Central memory CD8-positive, alpha-beta T cell (primary cell): ENCODE measurements around the gene REEP1.

Source experiments
- ATAC-seq: fragments of 150-1000 bp; cut with Tn5 transposase; replicated peaks from 2 replicates; pipeline ENCODE4 v1.10.0; 2022; ENCODE audit warnings: mild to moderate bottlenecking, moderate FRiP score, moderate number of reproducible peaks; ENCODE audit not compliant: poor library complexity, severe bottlenecking; ENCODE audit errors: extremely low read depth
- DNase-seq, 2 donors: peaks; one replicate each; pipeline ENCODE4 v3.0.0; 2021; ENCODE audit warnings: low spot score in 2 of 2
- H3K27ac Mint-ChIP-seq: one replicate; pipeline ENCODE4 v1.8.0; 2022; ENCODE audit warnings: low read depth, mild to moderate bottlenecking, moderate library complexity, mixed read lengths
- H3K27me3 Mint-ChIP-seq: one replicate; pipeline ENCODE4 v1.8.0; 2022; ENCODE audit warnings: mixed read lengths
- H3K36me3 Mint-ChIP-seq: one replicate; pipeline ENCODE4 v1.8.0; 2022; ENCODE audit warnings: mild to moderate bottlenecking, moderate library complexity, mixed read lengths; ENCODE audit not compliant: insufficient read depth
- H3K4me1 Mint-ChIP-seq: one replicate; pipeline ENCODE4 v1.8.0; 2022; ENCODE audit warnings: mixed read lengths
- H3K4me3 Mint-ChIP-seq: one replicate; pipeline ENCODE4 v1.8.0; 2022; ENCODE audit warnings: mild to moderate bottlenecking, moderate library complexity, mixed read lengths
- H3K9me3 Mint-ChIP-seq: one replicate; pipeline ENCODE4 v1.8.0; 2022; ENCODE audit warnings: mixed read lengths

The REEP1 gene

GRCh38 chr2:86284987-86285386, 52.4 kb downstream of the REEP1 start:
- Mint-ChIP-seq H3K27me3 (peaks cover 58% of the 10 kb centered on the region), H3K36me3 (no peaks in the 10 kb centered on the region), H3K4me3 (no peak overlapping the region), H3K4me1 (no peaks in the 10 kb centered on the region), H3K9me3 (no peaks in the 10 kb centered on the region), H3K27ac (no peak overlapping the region)
- no peak for DNase-seq
- no peak for ATAC-seq

- Mint-ChIP-seq H3K9me3 (no peaks in the 10 kb centered on the region), H3K4me3 (no peak overlapping the region), H3K27ac (no peak overlapping the region), H3K27me3 (peaks cover 58% of the 10 kb centered on the region), H3K4me1 (no peaks in the 10 kb centered on the region), H3K36me3 (no peaks in the 10 kb centered on the region)
- no peak for ATAC-seq
- DNase-seq = no peak
These were observed 53.0 kb downstream of the REEP1 start for GRCh38 chr2:86284401-86284841.

GRCh38 chr2:86283411-86284030, 53.9 kb downstream of the REEP1 start:
- ATAC-seq (no peak), DNase-seq (no peak)
- peaks cover 2% of the 10 kb centered on the region for H3K36me3 Mint-ChIP-seq
- no peak overlapping the region for H3K4me3 Mint-ChIP-seq
- H3K4me1 Mint-ChIP-seq = no peaks in the 10 kb centered on the region
- no peak overlapping the region for H3K27ac Mint-ChIP-seq
- H3K9me3 Mint-ChIP-seq = no peaks in the 10 kb centered on the region
- H3K27me3 Mint-ChIP-seq = peaks cover 59% of the 10 kb centered on the region

GRCh38 chr2:86281066-86281700, 56.2 kb downstream of the REEP1 start:
- ATAC-seq = no peak
- Mint-ChIP-seq H3K36me3 (peaks cover 2% of the 10 kb centered on the region), H3K27ac (no peak overlapping the region), H3K4me3 (no peak overlapping the region), H3K9me3 (no peaks in the 10 kb centered on the region), H3K4me1 (no peaks in the 10 kb centered on the region), H3K27me3 (peaks cover 56% of the 10 kb centered on the region)
- no peak for DNase-seq

GRCh38 chr2:86280191-86280667, 57.2 kb downstream of the REEP1 start:
- H3K36me3 Mint-ChIP-seq = peaks cover 2% of the 10 kb centered on the region
- ATAC-seq = no peak
- DNase-seq = no peak
- no peaks in the 10 kb centered on the region for H3K9me3 Mint-ChIP-seq
- no peak overlapping the region for H3K27ac Mint-ChIP-seq
- H3K4me1 Mint-ChIP-seq = no peaks in the 10 kb centered on the region
- H3K4me3 Mint-ChIP-seq = no peak overlapping the region
- H3K27me3 Mint-ChIP-seq = peaks cover 46% of the 10 kb centered on the region

- Mint-ChIP-seq H3K27me3 (peaks cover 18% of the 10 kb centered on the region), H3K27ac (no peak overlapping the region), H3K9me3 (peaks cover 8% of the 10 kb centered on the region), H3K4me3 (no peak overlapping the region), H3K4me1 (no peaks in the 10 kb centered on the region), H3K36me3 (peaks cover 2% of the 10 kb centered on the region)
- DNase-seq (no peak), ATAC-seq (no peak)
These were observed 61.5 kb downstream of the REEP1 start for GRCh38 chr2:86275962-86276361.

- H3K9me3 Mint-ChIP-seq = peaks cover 13% of the 10 kb centered on the region
- no peak overlapping the region for H3K27ac Mint-ChIP-seq
- H3K36me3 Mint-ChIP-seq = peaks cover 2% of the 10 kb centered on the region
- peaks cover 18% of the 10 kb centered on the region for H3K27me3 Mint-ChIP-seq
- ATAC-seq (no peak), DNase-seq (no peak)
- no peaks in the 10 kb centered on the region for H3K4me1 Mint-ChIP-seq
- H3K4me3 Mint-ChIP-seq = no peak overlapping the region
These were observed 62.0 kb downstream of the REEP1 start for GRCh38 chr2:86275384-86275799.

- ATAC-seq (no peak), DNase-seq (no peak)
- no peak overlapping the region for H3K27ac Mint-ChIP-seq
- peaks cover 13% of the 10 kb centered on the region for H3K9me3 Mint-ChIP-seq
- H3K4me1 Mint-ChIP-seq = no peaks in the 10 kb centered on the region
- H3K36me3 Mint-ChIP-seq = peaks cover 2% of the 10 kb centered on the region
- no peak overlapping the region for H3K4me3 Mint-ChIP-seq
- peaks cover 14% of the 10 kb centered on the region for H3K27me3 Mint-ChIP-seq
These were observed 62.5 kb downstream of the REEP1 start for GRCh38 chr2:86274918-86275275.

- DNase-seq = no peak
- Mint-ChIP-seq H3K4me3 (no peak overlapping the region), H3K36me3 (peaks cover 2% of the 10 kb centered on the region), H3K27ac (no peak overlapping the region), H3K4me1 (no peaks in the 10 kb centered on the region), H3K9me3 (peaks cover 13% of the 10 kb centered on the region), H3K27me3 (peaks cover 8% of the 10 kb centered on the region)
- ATAC-seq = no peak
These were observed 63.0 kb downstream of the REEP1 start for GRCh38 chr2:86274265-86274917.

GRCh38 chr2:86272111-86272510, 65.3 kb downstream of the REEP1 start:
- no peak overlapping the region for H3K4me3 Mint-ChIP-seq
- no peaks in the 10 kb centered on the region for H3K4me1 Mint-ChIP-seq
- DNase-seq = no peak
- H3K36me3 Mint-ChIP-seq = no peaks in the 10 kb centered on the region
- H3K9me3 Mint-ChIP-seq = peaks cover 13% of the 10 kb centered on the region
- no peak overlapping the region for H3K27ac Mint-ChIP-seq
- peaks cover 16% of the 10 kb centered on the region for H3K27me3 Mint-ChIP-seq
- ATAC-seq = no peak

- no peak overlapping the region for H3K27ac Mint-ChIP-seq
- H3K4me1 Mint-ChIP-seq = no peaks in the 10 kb centered on the region
- peaks cover 20% of the 10 kb centered on the region for H3K27me3 Mint-ChIP-seq
- no peaks in the 10 kb centered on the region for H3K36me3 Mint-ChIP-seq
- ATAC-seq (no peak), DNase-seq (no peak)
- peaks cover 13% of the 10 kb centered on the region for H3K9me3 Mint-ChIP-seq
- no peak overlapping the region for H3K4me3 Mint-ChIP-seq
These were observed 66.2 kb downstream of the REEP1 start for GRCh38 chr2:86271248-86271647.

GRCh38 chr2:86263956-86264355, 73.5 kb downstream of the REEP1 start:
- H3K9me3 Mint-ChIP-seq = no peaks in the 10 kb centered on the region
- H3K4me3 Mint-ChIP-seq = no peak overlapping the region
- ATAC-seq = no peak
- DNase-seq = no peak
- H3K27ac Mint-ChIP-seq = no peak overlapping the region
- H3K27me3 Mint-ChIP-seq = peaks cover 50% of the 10 kb centered on the region
- H3K36me3 Mint-ChIP-seq = peaks cover 2% of the 10 kb centered on the region
- no peaks in the 10 kb centered on the region for H3K4me1 Mint-ChIP-seq

GRCh38 chr2:86260978-86261377, 76.4 kb downstream of the REEP1 start:
- no peak overlapping the region for H3K27ac Mint-ChIP-seq
- no peak for DNase-seq
- no peaks in the 10 kb centered on the region for H3K9me3 Mint-ChIP-seq
- ATAC-seq = no peak
- peaks cover 2% of the 10 kb centered on the region for H3K36me3 Mint-ChIP-seq
- H3K4me3 Mint-ChIP-seq = no peak overlapping the region
- no peaks in the 10 kb centered on the region for H3K4me1 Mint-ChIP-seq
- peaks cover 41% of the 10 kb centered on the region for H3K27me3 Mint-ChIP-seq
